ENCODE results near the gene TLDC2. TPM values are rescaled to one million over a fixed set of nuclear protein-coding genes. Genes with fewer than 3 reads are reported as not detected.
"Not testable (repeated sequence)": the region's sequence is repeated elsewhere in the genome, so short reads cannot be mapped to it uniquely, and the experiment has no call there.

The TLDC2 gene
- polyA plus RNA-seq, 1 donor from 2014 or later: not detected

DNA sequence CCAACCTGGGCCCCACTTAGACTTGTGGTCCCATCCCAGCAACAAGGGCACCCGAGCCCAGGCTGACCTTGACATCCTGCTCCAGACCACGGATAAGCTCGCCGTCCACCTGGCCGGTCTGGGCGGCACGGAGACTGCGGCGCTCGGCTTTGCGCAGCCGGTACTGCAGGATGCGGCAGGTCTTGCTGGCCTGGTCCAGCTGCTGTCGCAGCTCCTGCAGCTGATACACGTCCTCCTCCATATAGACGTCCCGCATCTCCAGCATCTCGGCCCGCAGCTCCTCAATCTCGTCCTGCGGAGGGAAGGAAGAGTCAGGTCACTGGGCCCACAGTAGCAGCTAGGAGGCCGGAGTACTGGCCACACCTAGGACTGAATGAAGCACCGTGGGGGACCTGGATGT is 36.8 kb upstream of the TLDC2 start:
- no peaks in the 10 kb centered on the region for H3K27me3 ChIP-seq (ENCODE audit: insufficient read depth, low read depth, low read length)
- no peak overlapping the region for H2AFZ ChIP-seq (ENCODE audit: low read depth, low read length)
- H3K4me2 ChIP-seq (ENCODE audit: low read length): no peak overlapping the region
- no peaks in the 10 kb centered on the region for H3K9me2 ChIP-seq (ENCODE audit: insufficient read depth, low read length)
- no peaks in the 10 kb centered on the region for H3K9me3 ChIP-seq (ENCODE audit: low read length)
- H4K20me1 ChIP-seq (ENCODE audit: insufficient read depth): no peaks in the 10 kb centered on the region
- H3K4me3 ChIP-seq (ENCODE audit: low read length): no peak overlapping the region
- no peak overlapping the region for H3K9ac ChIP-seq (ENCODE audit: low read length)
- H3K27ac ChIP-seq (ENCODE audit: low read length): no peak overlapping the region
- peaks cover 3% of the 10 kb centered on the region for H3K79me2 ChIP-seq (replicated peaks; ENCODE audit: insufficient read depth, low read length)
- peaks cover 6% of the 10 kb centered on the region for H3K36me3 ChIP-seq (ENCODE audit: insufficient read depth, low read length)
- no peaks in the 10 kb centered on the region for H3F3A ChIP-seq (ENCODE audit: insufficient read depth, low read length, poor library complexity, severe bottlenecking)
- TF ChIP-seq POLR2AphosphoS5 (IDR thresholded peaks at IDR 0.05): no peak
- no peak for TF ChIP-seq MXI1 (conservative IDR thresholded peaks at IDR 0.05; ENCODE audit: poor library complexity, severe bottlenecking)
- no peak for TF ChIP-seq RAD21 (conservative IDR thresholded peaks at IDR 0.05)
- no peak for TF ChIP-seq EZH2 (IDR thresholded peaks at IDR 0.05; ENCODE audit: borderline replicate concordance, insufficient read depth, low read length, poor library complexity, severe bottlenecking)
- no peak for TF ChIP-seq SMC3 (conservative IDR thresholded peaks at IDR 0.05; ENCODE audit: poor library complexity)
- no peak for TF ChIP-seq TAF1 (IDR thresholded peaks at IDR 0.05; ENCODE audit: low read depth)
- TF ChIP-seq, protein P1, sequence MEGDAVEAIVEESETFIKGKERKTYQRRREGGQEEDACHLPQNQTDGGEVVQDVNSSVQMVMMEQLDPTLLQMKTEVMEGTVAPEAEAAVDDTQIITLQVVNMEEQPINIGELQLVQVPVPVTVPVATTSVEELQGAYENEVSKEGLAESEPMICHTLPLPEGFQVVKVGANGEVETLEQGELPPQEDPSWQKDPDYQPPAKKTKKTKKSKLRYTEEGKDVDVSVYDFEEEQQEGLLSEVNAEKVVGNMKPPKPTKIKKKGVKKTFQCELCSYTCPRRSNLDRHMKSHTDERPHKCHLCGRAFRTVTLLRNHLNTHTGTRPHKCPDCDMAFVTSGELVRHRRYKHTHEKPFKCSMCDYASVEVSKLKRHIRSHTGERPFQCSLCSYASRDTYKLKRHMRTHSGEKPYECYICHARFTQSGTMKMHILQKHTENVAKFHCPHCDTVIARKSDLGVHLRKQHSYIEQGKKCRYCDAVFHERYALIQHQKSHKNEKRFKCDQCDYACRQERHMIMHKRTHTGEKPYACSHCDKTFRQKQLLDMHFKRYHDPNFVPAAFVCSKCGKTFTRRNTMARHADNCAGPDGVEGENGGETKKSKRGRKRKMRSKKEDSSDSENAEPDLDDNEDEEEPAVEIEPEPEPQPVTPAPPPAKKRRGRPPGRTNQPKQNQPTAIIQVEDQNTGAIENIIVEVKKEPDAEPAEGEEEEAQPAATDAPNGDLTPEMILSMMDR (IDR thresholded peaks at IDR 0.05; ENCODE audit: poor library complexity, severe bottlenecking): no peak
- TF ChIP-seq, protein P2, sequence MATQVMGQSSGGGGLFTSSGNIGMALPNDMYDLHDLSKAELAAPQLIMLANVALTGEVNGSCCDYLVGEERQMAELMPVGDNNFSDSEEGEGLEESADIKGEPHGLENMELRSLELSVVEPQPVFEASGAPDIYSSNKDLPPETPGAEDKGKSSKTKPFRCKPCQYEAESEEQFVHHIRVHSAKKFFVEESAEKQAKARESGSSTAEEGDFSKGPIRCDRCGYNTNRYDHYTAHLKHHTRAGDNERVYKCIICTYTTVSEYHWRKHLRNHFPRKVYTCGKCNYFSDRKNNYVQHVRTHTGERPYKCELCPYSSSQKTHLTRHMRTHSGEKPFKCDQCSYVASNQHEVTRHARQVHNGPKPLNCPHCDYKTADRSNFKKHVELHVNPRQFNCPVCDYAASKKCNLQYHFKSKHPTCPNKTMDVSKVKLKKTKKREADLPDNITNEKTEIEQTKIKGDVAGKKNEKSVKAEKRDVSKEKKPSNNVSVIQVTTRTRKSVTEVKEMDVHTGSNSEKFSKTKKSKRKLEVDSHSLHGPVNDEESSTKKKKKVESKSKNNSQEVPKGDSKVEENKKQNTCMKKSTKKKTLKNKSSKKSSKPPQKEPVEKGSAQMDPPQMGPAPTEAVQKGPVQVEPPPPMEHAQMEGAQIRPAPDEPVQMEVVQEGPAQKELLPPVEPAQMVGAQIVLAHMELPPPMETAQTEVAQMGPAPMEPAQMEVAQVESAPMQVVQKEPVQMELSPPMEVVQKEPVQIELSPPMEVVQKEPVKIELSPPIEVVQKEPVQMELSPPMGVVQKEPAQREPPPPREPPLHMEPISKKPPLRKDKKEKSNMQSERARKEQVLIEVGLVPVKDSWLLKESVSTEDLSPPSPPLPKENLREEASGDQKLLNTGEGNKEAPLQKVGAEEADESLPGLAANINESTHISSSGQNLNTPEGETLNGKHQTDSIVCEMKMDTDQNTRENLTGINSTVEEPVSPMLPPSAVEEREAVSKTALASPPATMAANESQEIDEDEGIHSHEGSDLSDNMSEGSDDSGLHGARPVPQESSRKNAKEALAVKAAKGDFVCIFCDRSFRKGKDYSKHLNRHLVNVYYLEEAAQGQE (IDR thresholded peaks at IDR 0.05; ENCODE audit: borderline replicate concordance): no peak
- no peak for TF ChIP-seq EP300 (conservative IDR thresholded peaks at IDR 0.05; ENCODE audit: poor library complexity, severe bottlenecking)

DNA sequence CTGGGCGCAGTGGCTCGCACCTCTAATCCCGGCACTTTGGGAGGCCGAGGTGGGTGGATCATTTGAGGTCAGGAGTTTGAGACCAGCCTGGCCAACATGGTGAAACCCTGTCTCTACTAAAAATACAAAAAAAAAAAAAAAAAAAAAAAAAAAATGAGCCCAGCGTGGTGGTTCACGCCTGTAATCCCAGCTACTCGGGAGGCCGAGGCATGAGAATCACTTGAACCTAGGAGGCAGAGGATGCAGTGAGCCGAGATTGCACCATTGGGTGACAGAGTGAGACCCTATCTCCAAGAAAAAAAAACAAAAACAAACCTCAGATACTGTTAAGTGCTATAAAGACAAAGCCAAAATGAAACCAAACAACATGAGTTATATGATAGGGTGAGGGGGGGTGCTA is 34.9 kb upstream of the TLDC2 start:
- H3K9ac ChIP-seq (ENCODE audit: low read length); H3K9me3 ChIP-seq (ENCODE audit: low read length); H4K20me1 ChIP-seq (ENCODE audit: insufficient read depth); H3K9me2 ChIP-seq (ENCODE audit: insufficient read depth, low read length); H3K4me3 ChIP-seq (ENCODE audit: low read length); H3F3A ChIP-seq (ENCODE audit: insufficient read depth, low read length, poor library complexity, severe bottlenecking); H3K27ac ChIP-seq (ENCODE audit: low read length); H2AFZ ChIP-seq (ENCODE audit: low read depth, low read length); H3K27me3 ChIP-seq (ENCODE audit: insufficient read depth, low read depth, low read length); H3K36me3 ChIP-seq (ENCODE audit: insufficient read depth, low read length); H3K4me2 ChIP-seq (ENCODE audit: low read length); H3K79me2 ChIP-seq (replicated peaks; ENCODE audit: insufficient read depth, low read length): not testable (repeated sequence)

Data from neural cell (in vitro differentiated cells).